Upper lobe of left lung (tissue), 6 donors: ENCODE measurements around the gene ZC3H8. TPM values are rescaled to one million over a fixed set of nuclear protein-coding genes. Genes with fewer than 3 reads are reported as not detected.

Experiments used
- ATAC-seq, 2 donors: fragments of 200-7000 bp; cut with Tn5 transposase; one replicate each; pipeline ENCODE4 v1.9.1; 2022; ENCODE audit warnings: mild to moderate bottlenecking in 2 of 2, moderate library complexity in 2 of 2; ENCODE audit not compliant: low FRiP score in 2 of 2
- DNase-seq, 2 donors: peaks; one replicate each; pipeline ENCODE4 v3.0.0-alpha.2; 2019 to 2020
- H3K27ac ChIP-seq, 4 donors: fragments of 200-600 bp; sonication (generic); one replicate each; pipeline ENCODE4 v1.5.1; 2016 to 2019
- H3K27me3 ChIP-seq, 4 donors: fragments of 200-600 bp; sonication (generic); one replicate each; pipeline ENCODE4 v1.5.1; 2017 to 2019
- H3K36me3 ChIP-seq, 4 donors: fragments of 200-600 bp; sonication (generic); one replicate each; pipeline ENCODE4 v1.5.1; 2016 to 2019
- H3K4me1 ChIP-seq, 4 donors: fragments of 200-600 bp; sonication (generic); one replicate each; pipeline ENCODE4 v1.5.1; 2018 to 2019
- H3K4me3 ChIP-seq, 4 donors: fragments of 200-600 bp; sonication (generic); one replicate each; pipeline ENCODE4 v1.5.1; 2017 to 2019; ENCODE audit warnings: mild to moderate bottlenecking in 2 of 4, moderate library complexity in 1 of 4
- H3K9me3 ChIP-seq, 4 donors: fragments of 200-600 bp; sonication (generic); one replicate each; pipeline ENCODE4 v1.5.1; 2018 to 2019
- CTCF ChIP-seq, 6 experiments: fragments of 450-650 bp in 4 of 6; fragments of 200-600 bp in 2 of 6; sonication (generic) in 2 of 6; IDR thresholded peaks; one replicate each; pipeline ENCODE4 v1.5.1; 2016 to 2019; ENCODE audit warnings: antibody characterized with exemption in 6 of 6
- EP300 ChIP-seq, 4 donors: sonication (generic); formaldehyde crosslinking; IDR thresholded peaks; one replicate each; pipeline ENCODE4 v1.5.1; 2017; ENCODE audit warnings: antibody characterized with exemption in 4 of 4, control low read depth in 2 of 4
- POLR2A ChIP-seq, 4 donors: fragments of 450-650 bp; IDR thresholded peaks; one replicate each; pipeline ENCODE4 v1.5.1; 2016 to 2017; ENCODE audit warnings: antibody characterized with exemption in 4 of 4, mild to moderate bottlenecking in 2 of 4
- POLR2AphosphoS5 ChIP-seq, 2 donors: sonication (generic); formaldehyde crosslinking; IDR thresholded peaks; one replicate each; pipeline ENCODE4 v1.5.1; 2017; ENCODE audit warnings: antibody characterized with exemption in 2 of 2
- WGBS, 2 donors: methylation state at CpG; one replicate each; pipeline ENCODE4 v1.1.5; 2017 to 2018; 5-methylcytosine and 5-hydroxymethylcytosine counted together
- total RNA-seq, 6 donors: library from RNA; depleted of rRNA in 4 of 6; stranded (reverse); fragments of >200 nt in 4 of 6; gene quantifications; one replicate each; pipeline versions ENCODE4 v1.1.0 to v1.2.1, GENCODE V29; 2016 to 2021
- donor health status: DM: no; HTN: no; CAD: no; lungs with moderate emphysema.
- donor health status: DM: no; HTN: yes; CAD: no; lungs with severe emphysema.

The ZC3H8 gene
- total RNA-seq, 6 donors from 2014 or later, result 4.3 to 92.2 (median 10.1) TPM

DNA sequence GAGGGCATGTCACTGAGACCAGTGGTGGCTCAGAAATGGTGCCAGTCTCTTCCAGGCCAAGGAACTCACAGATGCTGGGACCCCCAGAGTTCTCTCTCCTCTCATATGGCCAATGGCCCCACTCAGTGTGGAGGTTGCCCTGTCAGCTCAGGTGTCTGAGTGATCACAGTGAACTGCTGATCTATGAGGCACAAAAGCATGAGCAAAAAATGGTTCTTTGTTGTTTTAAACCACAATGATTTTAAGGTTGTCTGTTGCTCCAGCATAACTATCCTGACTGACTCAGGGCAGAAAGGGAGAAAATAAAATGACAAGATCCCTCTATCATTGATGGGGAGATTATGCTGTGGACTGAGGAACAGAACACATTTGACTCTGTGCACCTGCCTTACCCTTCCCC lies 58.9 kb downstream of the ZC3H8 start:
- no peaks in the 10 kb centered on the region for H3K9me3 ChIP-seq
- ATAC-seq (no peak), DNase-seq (no peak)
- H3K27me3 ChIP-seq, result no peaks in the 10 kb centered on the region
- no peak overlapping the region for H3K4me3 ChIP-seq
- no peaks in the 10 kb centered on the region for H3K36me3 ChIP-seq
- TF ChIP-seq CTCF (IDR thresholded peaks at IDR 0.05) (no peak), EP300 (IDR thresholded peaks at IDR 0.05) (no peak), POLR2AphosphoS5 (IDR thresholded peaks at IDR 0.05) (no peak), POLR2A (IDR thresholded peaks at IDR 0.05) (no peak)
- H3K4me1 ChIP-seq, result peaks cover 0 to 2% (median 0%) of the 10 kb centered on the region in 4 donors
- no peak overlapping the region for H3K27ac ChIP-seq

DNA sequence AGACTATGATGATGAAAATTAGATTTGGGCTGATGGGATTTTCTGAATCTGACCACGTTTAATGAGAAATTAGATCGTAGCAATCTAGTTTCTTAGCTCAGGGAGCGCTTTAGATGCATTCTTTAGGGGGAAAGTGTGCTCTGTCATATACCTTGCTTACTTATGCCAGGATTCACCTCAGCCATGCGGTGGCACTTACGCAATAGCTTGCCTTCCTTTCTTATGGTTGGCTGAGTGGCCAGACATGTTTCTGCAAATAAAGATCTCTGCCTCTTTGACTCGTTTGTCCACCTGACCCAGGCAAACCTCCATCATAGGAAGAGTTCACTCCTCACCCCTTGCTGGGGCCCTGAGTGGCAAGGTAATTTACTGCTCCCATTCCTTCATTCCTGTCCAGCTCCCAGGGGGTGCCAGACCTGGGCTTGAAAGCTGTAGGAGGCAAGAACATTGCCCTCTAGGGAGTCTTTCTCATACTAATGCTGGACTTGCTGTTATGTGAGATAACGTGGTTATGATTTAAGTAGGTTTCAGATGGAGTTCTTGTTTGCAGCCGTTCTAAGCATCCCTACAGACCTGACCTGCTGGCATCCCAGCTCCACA lies 59.6 kb downstream of the ZC3H8 start:
- ATAC-seq (no peak), DNase-seq (no peak)
- TF ChIP-seq CTCF (IDR thresholded peaks at IDR 0.05), result no peak
- TF ChIP-seq EP300 (IDR thresholded peaks at IDR 0.05), result no peak
- TF ChIP-seq POLR2AphosphoS5 (IDR thresholded peaks at IDR 0.05), result no peak
- no peak for TF ChIP-seq POLR2A (IDR thresholded peaks at IDR 0.05)
- peaks cover 0 to 2% (median 0%) of the 10 kb centered on the region in 4 donors for H3K4me1 ChIP-seq
- H3K27ac ChIP-seq, result no peak overlapping the region
- no peaks in the 10 kb centered on the region for H3K27me3 ChIP-seq
- no peaks in the 10 kb centered on the region for H3K36me3 ChIP-seq
- H3K4me3 ChIP-seq, result no peak overlapping the region
- no peaks in the 10 kb centered on the region for H3K9me3 ChIP-seq
- WGBS, 2 donors, result 84 to 90% methylated on average over 8 of the region's 8 CpGs

DNA sequence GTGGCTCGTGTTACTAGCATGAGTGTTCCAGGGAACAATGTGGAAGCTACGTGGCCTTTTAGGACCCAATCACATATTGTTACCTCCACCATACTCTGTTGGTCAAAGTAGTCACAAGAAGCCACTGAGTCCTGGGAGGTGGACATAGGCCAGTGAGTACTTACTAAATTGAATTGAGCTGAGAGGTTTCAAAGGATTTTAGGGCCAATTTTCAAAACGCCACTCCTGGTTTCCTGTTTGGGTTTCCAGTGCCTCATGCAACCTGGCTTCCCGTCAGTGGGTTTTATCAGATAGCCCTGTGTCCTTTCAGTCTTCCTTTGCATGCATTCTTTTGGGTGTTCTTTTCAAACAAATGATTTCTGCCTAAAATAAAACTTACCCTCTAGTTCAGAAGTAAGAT lies 60.4 kb downstream of the ZC3H8 start:
- DNase-seq, result no peak
- WGBS, 2 donors, result 66 to 67% methylated on average over 4 of the region's 4 CpGs
- Histone ChIP-seq H3K36me3 (no peaks in the 10 kb centered on the region), H3K27me3 (no peaks in the 10 kb centered on the region), H3K4me3 (no peak overlapping the region), H3K9me3 (no peaks in the 10 kb centered on the region), H3K27ac (no peak overlapping the region), H3K4me1 (peaks cover 0 to 2% (median 0%) of the 10 kb centered on the region in 4 donors)
- no peak for TF ChIP-seq EP300 (IDR thresholded peaks at IDR 0.05)
- no peak for TF ChIP-seq POLR2A (IDR thresholded peaks at IDR 0.05)
- no peak for ATAC-seq

GRCh38 chr2:112194028-112194427 lies 60.8 kb downstream of the ZC3H8 start:
- Histone ChIP-seq H3K4me3 (no peak overlapping the region), H3K27me3 (no peaks in the 10 kb centered on the region), H3K27ac (no peak overlapping the region), H3K4me1 (peaks cover 0 to 2% (median 0%) of the 10 kb centered on the region in 4 donors), H3K9me3 (no peaks in the 10 kb centered on the region), H3K36me3 (no peaks in the 10 kb centered on the region)
- DNase-seq, result no peak
- ATAC-seq, result no peak
- TF ChIP-seq CTCF (IDR thresholded peaks at IDR 0.05) (no peak), POLR2AphosphoS5 (IDR thresholded peaks at IDR 0.05) (no peak), EP300 (IDR thresholded peaks at IDR 0.05) (no peak), POLR2A (IDR thresholded peaks at IDR 0.05) (no peak)
- WGBS, 2 donors, result 87 to 90% methylated on average over 2 of the region's 2 CpGs

DNA sequence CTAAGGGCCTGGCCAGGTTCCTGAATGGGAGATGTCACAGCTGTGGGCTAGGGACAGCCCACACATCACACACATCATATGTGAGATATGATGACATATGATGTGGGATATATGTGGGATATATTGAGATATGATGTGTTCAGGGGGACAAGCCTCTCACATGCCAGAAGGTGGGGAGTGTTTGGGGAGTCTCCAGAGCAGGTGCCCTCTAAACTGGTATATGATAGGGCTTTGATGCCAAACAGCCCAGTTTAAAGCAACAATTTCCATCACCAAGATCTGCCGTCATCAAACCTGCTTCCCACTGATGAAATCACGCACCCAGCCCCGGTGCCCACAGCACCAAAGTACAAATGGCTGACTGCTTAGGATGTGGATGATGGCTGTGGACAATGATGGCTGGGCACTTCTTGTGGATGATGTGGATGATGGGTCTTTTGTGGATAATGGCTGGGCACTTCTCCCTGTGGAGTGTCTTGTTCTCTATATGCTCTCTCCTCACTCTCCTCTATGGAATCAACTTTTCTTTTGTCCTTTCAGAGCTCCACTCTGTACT lies 65.8 kb downstream of the ZC3H8 start:
- TF ChIP-seq POLR2AphosphoS5 (IDR thresholded peaks at IDR 0.05) (no peak), POLR2A (IDR thresholded peaks at IDR 0.05) (no peak), CTCF (IDR thresholded peaks at IDR 0.05) (no peak), EP300 (IDR thresholded peaks at IDR 0.05) (no peak)
- Histone ChIP-seq H3K4me3 (no peak overlapping the region), H3K36me3 (no peaks in the 10 kb centered on the region), H3K4me1 (peaks cover 0 to 2% (median 0%) of the 10 kb centered on the region in 4 donors), H3K9me3 (no peaks in the 10 kb centered on the region), H3K27me3 (no peaks in the 10 kb centered on the region), H3K27ac (no peak overlapping the region)
- 92 to 95% methylated on average over 3 of the region's 3 CpGs for WGBS, 2 donors
- ATAC-seq (no peak), DNase-seq (no peak)
